HepG2 (cell line): ENCODE results near the gene HID1. TPM values are rescaled to one million over a fixed set of nuclear protein-coding genes. Genes with fewer than 3 reads are reported as not detected.

Source experiments
- ARNT ChIP-seq: fragments of 450-650 bp; IDR thresholded peaks from 2 replicates; pipeline ENCODE4 v1.6.1; 2017
- CTCF ChIP-seq: sonication (generic); formaldehyde crosslinking; IDR thresholded peaks from 2 replicates; pipeline ENCODE4 v1.5.0; 2020; ENCODE audit warnings: mild to moderate bottlenecking, missing genetic modification reagents, moderate library complexity
- HNRNPL ChIP-seq: fragments of 200-400 bp; formaldehyde crosslinking; IDR thresholded peaks from 2 replicates; pipeline ENCODE4 v1.6.1; 2017; ENCODE audit warnings: mild to moderate bottlenecking, low read depth, low read length
- MEIS2 ChIP-seq: sonication (generic); formaldehyde crosslinking; IDR thresholded peaks from 2 replicates; pipeline ENCODE4 v1.9.0; 2021; ENCODE audit warnings: mild to moderate bottlenecking, missing genetic modification reagents
- MTERF4 ChIP-seq: sonication (generic); formaldehyde crosslinking; IDR thresholded peaks from 2 replicates; pipeline ENCODE4 v1.8.0; 2023; ENCODE audit warnings: mild to moderate bottlenecking, missing genetic modification reagents
- RAD21 ChIP-seq: fragments of 450-650 bp; formaldehyde crosslinking; IDR thresholded peaks from 2 replicates; pipeline ENCODE4 v1.5.0; 2020; ENCODE audit warnings: mild to moderate bottlenecking
- THAP11 ChIP-seq: IDR thresholded peaks from 2 replicates; pipeline ENCODE4 v1.6.1; 2016; ENCODE audit warnings: missing biosample characterization, missing genetic modification reagents
- THAP8 ChIP-seq: sonication (generic); formaldehyde crosslinking; IDR thresholded peaks from 2 replicates; pipeline ENCODE4 v1.5.1; 2020; ENCODE audit warnings: missing genetic modification reagents, mild to moderate bottlenecking, borderline replicate concordance
- XRCC5 ChIP-seq: fragments of 200-400 bp; formaldehyde crosslinking; optimal IDR thresholded peaks from 2 replicates; pipeline ENCODE3; 2017; ENCODE audit warnings: mild to moderate bottlenecking, low read length
- ZFP90 ChIP-seq: sonication (generic); formaldehyde crosslinking; IDR thresholded peaks from 2 replicates; pipeline ENCODE4 v1.8.0; 2022; ENCODE audit warnings: missing genetic modification reagents, mild to moderate bottlenecking, inconsistent platforms, borderline replicate concordance
- ZNF644 ChIP-seq: IDR thresholded peaks from 2 replicates; pipeline ENCODE4 v1.6.1; 2016; ENCODE audit warnings: low read depth
- ZNF687 ChIP-seq: sonication (generic); formaldehyde crosslinking; IDR thresholded peaks from 2 replicates; pipeline ENCODE4 v1.5.1; 2020; ENCODE audit warnings: mild to moderate bottlenecking, missing genetic modification reagents, moderate library complexity
- ZNF747 ChIP-seq: sonication (generic); formaldehyde crosslinking; IDR thresholded peaks from 2 replicates; pipeline ENCODE4 v1.8.1; 2023; ENCODE audit warnings: missing genetic modification reagents, mild to moderate bottlenecking, borderline replicate concordance
- polyA plus RNA-seq, 8 experiments: library from polyadenylated mRNA; depleted of rRNA in 3 of 8; stranded (reverse) in 7 of 8; unstranded in 1 of 8; fragments of >200 nt; fragmentation: Illumina TruSeq in 4 of 8; extraction: Trizol in 4 of 8; gene quantifications; 2 replicates each; pipeline versions ENCODE4 v1.2.1 to v1.2.3, GENCODE V29; 2011 to 2016; ENCODE audit warnings: low read depth in 4 of 8, missing spikeins in 1 of 8, mixed read lengths in 1 of 8; ENCODE audit not compliant: insufficient read depth in 1 of 8
- total RNA-seq, 5 experiments: library from RNA; depleted of rRNA; stranded (reverse); fragments of >200 nt; fragmentation: Illumina TruSeq; extraction: Trizol; gene quantifications; 2 replicates each; pipeline ENCODE4 v1.2.3, GENCODE V29; 2016; ENCODE audit warnings: low read depth in 1 of 5

The HID1 gene
- total and polyA plus RNA-seq, 2 of the 13 experiments (the other 11 are each of a cell fraction or from before 2014, with no cell fraction given): 2.1 to 10.6 TPM

GRCh38 chr17:74963656-74964055 is 8.9 kb downstream of the HID1 start (continued):
- TF ChIP-seq ZFP90: no peak
- no peak for TF ChIP-seq ZNF644
- peak; percentile 43 for TF ChIP-seq ZNF687 (CRISPR knock-in tag)
- TF ChIP-seq ARNT: no peak
- peak; percentile 20; the same call in 1 of the 2 replicates for TF ChIP-seq RAD21 (CRISPR knock-in tag)
- no peak for TF ChIP-seq THAP8 (CRISPR knock-in tag)
- TF ChIP-seq MEIS2 (CRISPR knock-in tag): no peak
- TF ChIP-seq THAP11: no peak
- TF ChIP-seq CTCF (CRISPR knock-in tag): peak; percentile 46
- peak; percentile 54 for TF ChIP-seq XRCC5
- no peak for TF ChIP-seq ZNF747 (CRISPR knock-in tag)
- peak; percentile 64; the same call in 1 of the 2 replicates for TF ChIP-seq HNRNPL
- TF ChIP-seq MTERF4 (CRISPR knock-in tag): no peak
